Measurements from ENCODE around the gene RAMP2.

- TF ChIP-seq CTCF (IDR thresholded peaks at IDR 0.05) (no peak), POLR2A (IDR thresholded peaks at IDR 0.05) (no peak)
Observed at GRCh38 chr17:42775534-42776098, 14.6 kb downstream of the RAMP2 start.

Measured in thyroid gland (tissue), 4 donors.